Measurements from ENCODE around the gene GALNTL6.

Gene GALNTL6

DNA sequence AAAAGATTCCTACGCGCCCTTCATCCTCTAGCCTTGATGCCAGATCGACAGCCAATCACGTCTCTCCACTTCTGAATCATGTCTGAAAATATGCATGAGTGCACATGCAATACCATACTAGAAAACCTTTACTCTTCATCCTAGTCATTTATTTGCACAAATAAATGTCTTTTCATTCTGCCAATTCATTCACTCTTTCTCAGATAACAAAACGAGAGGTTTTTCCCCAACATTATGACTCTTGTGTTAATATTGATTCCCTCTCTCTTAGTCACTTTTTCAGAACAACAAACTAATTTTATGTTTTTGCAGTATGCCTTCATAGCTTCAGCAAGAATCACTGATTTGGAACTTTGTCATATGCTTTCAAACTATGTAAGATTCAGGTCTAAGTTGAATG is 806.0 kb downstream of the GALNTL6 start:
- H2BK120ac ChIP-seq (ENCODE audit: low read depth, low read length), result no peak overlapping the region
- H4K8ac ChIP-seq (ENCODE audit: low read length), result no peak overlapping the region
- no peak for DNase-seq
- H2AFZ ChIP-seq (ENCODE audit: low read depth, low read length), result no peak overlapping the region
- H3K36me3 ChIP-seq (ENCODE audit: control insufficient read depth in 1 of 2, insufficient read depth in 2 of 2, low read depth in 1 of 2, low read length in 2 of 2), result no peaks in the 10 kb centered on the region
- H2BK15ac ChIP-seq (ENCODE audit: low read depth, poor library complexity, severe bottlenecking), result no peak overlapping the region
- no peak overlapping the region for H3K23ac ChIP-seq (ENCODE audit: low read length in 2 of 2)
- H4K91ac ChIP-seq (ENCODE audit: low read length), result no peak overlapping the region
- no peak overlapping the region for H2BK5ac ChIP-seq (ENCODE audit: low read depth, low read length, poor library complexity, severe bottlenecking)
- H3K9me3 ChIP-seq (ENCODE audit: control insufficient read depth, low read length), result no peaks in the 10 kb centered on the region
- no peak overlapping the region for H3K14ac ChIP-seq (ENCODE audit: low read length in 2 of 2)
- no peaks in the 10 kb centered on the region for H3K79me1 ChIP-seq (replicated peaks; ENCODE audit: low read length, poor library complexity, severe bottlenecking)
- H2BK12ac ChIP-seq (ENCODE audit: low read length in 2 of 2), result no peak overlapping the region
- H3K9ac ChIP-seq (ENCODE audit: low read length), result no peak overlapping the region
- 94% methylated on average over 5 of the region's 5 CpGs for WGBS
- no peak overlapping the region for H3K4me2 ChIP-seq (ENCODE audit: low read length, poor library complexity, severe bottlenecking)
- no peak overlapping the region for H3K4me3 ChIP-seq (ENCODE audit: insufficient read depth in 1 of 2, low read depth in 1 of 2, low read length in 2 of 2)
- no peaks in the 10 kb centered on the region for H3K27me3 ChIP-seq (ENCODE audit: control insufficient read depth in 1 of 2, insufficient read depth in 1 of 2, low read length in 2 of 2)
- H3K4me1 ChIP-seq (ENCODE audit: control insufficient read depth, insufficient read depth, low read depth, low read length), result no peaks in the 10 kb centered on the region
- no peak overlapping the region for H3K18ac ChIP-seq (ENCODE audit: low read depth in 1 of 2, low read length in 2 of 2)
- H2AK5ac ChIP-seq (ENCODE audit: low read length, severe bottlenecking), result no peak overlapping the region
- H3K27ac ChIP-seq (ENCODE audit: low read length, poor library complexity, severe bottlenecking), result no peak overlapping the region
- H3K4ac ChIP-seq (ENCODE audit: low read depth in 1 of 2, low read length in 2 of 2), result no peak overlapping the region

DNA sequence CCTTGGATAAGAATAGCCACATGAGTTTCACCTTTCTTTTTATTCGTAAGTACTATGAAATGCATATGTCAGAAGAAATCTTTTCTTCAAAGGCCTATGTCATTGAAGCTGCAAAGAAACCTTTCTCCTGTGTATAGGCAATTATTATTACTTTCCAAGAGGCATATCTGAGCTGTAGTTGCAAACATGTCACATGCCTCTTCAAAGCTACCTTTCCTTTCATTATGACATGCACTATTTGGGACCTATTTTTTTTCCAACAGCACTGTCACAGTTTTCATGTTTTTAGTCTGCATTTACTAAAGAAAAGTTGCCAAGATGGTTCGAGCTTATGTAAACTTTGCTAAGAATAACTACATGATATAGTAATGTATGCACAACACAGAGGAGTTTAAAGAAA is 806.6 kb downstream of the GALNTL6 start:
- H3K9ac ChIP-seq (ENCODE audit: low read length), result no peak overlapping the region
- H2AFZ ChIP-seq (ENCODE audit: low read depth, low read length), result no peak overlapping the region
- DNase-seq, result no peak
- H4K91ac ChIP-seq (ENCODE audit: low read length), result no peak overlapping the region
- H3K18ac ChIP-seq (ENCODE audit: low read depth in 1 of 2, low read length in 2 of 2), result no peak overlapping the region
- no peak overlapping the region for H2BK15ac ChIP-seq (ENCODE audit: low read depth, poor library complexity, severe bottlenecking)
- no peak overlapping the region for H3K4me3 ChIP-seq (ENCODE audit: insufficient read depth in 1 of 2, low read depth in 1 of 2, low read length in 2 of 2)
- no peaks in the 10 kb centered on the region for H3K9me3 ChIP-seq (ENCODE audit: control insufficient read depth, low read length)
- H2BK5ac ChIP-seq (ENCODE audit: low read depth, low read length, poor library complexity, severe bottlenecking), result no peak overlapping the region
- no peak overlapping the region for H4K8ac ChIP-seq (ENCODE audit: low read length)
- no peak overlapping the region for H3K23ac ChIP-seq (ENCODE audit: low read length in 2 of 2)
- H2BK12ac ChIP-seq (ENCODE audit: low read length in 2 of 2), result no peak overlapping the region
- H3K27me3 ChIP-seq (ENCODE audit: control insufficient read depth in 1 of 2, insufficient read depth in 1 of 2, low read length in 2 of 2), result no peaks in the 10 kb centered on the region
- no peak overlapping the region for H2BK120ac ChIP-seq (ENCODE audit: low read depth, low read length)
- no peaks in the 10 kb centered on the region for H3K79me1 ChIP-seq (replicated peaks; ENCODE audit: low read length, poor library complexity, severe bottlenecking)
- no peak overlapping the region for H2AK5ac ChIP-seq (ENCODE audit: low read length, severe bottlenecking)
- H3K4ac ChIP-seq (ENCODE audit: low read depth in 1 of 2, low read length in 2 of 2), result no peak overlapping the region
- no peak overlapping the region for H3K14ac ChIP-seq (ENCODE audit: low read length in 2 of 2)
- no peaks in the 10 kb centered on the region for H3K4me1 ChIP-seq (ENCODE audit: control insufficient read depth, insufficient read depth, low read depth, low read length)
- no peak overlapping the region for H3K27ac ChIP-seq (ENCODE audit: low read length, poor library complexity, severe bottlenecking)
- H3K36me3 ChIP-seq (ENCODE audit: control insufficient read depth in 1 of 2, insufficient read depth in 2 of 2, low read depth in 1 of 2, low read length in 2 of 2), result no peaks in the 10 kb centered on the region
- H3K4me2 ChIP-seq (ENCODE audit: low read length, poor library complexity, severe bottlenecking), result no peak overlapping the region
- WGBS, result no CpG with 5 or more reads among the region's 2 CpGs

DNA sequence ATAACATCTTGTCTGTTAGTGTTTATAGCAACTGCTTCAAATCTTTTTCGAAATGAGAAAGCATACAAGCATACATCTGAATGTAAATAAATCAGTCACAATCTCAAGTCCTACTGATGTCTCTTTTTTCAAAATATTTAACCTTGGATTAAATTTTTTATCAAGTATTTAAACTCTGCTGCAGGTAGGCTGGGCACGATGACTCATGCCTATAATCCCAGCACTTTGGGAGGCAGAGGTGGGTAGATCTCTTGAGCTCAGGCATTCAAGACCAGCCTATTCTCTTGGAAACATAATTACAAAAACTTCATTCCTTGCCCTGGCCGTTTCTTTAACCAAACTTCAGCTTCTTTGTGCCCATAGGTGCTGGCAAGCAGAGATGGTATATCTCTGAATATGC is 815.1 kb downstream of the GALNTL6 start:
- H2AK5ac ChIP-seq (ENCODE audit: low read length, severe bottlenecking), result no peak overlapping the region
- no peaks in the 10 kb centered on the region for H3K79me1 ChIP-seq (replicated peaks; ENCODE audit: low read length, poor library complexity, severe bottlenecking)
- 75% methylated on average over 2 of the region's 3 CpGs for WGBS
- no peak for DNase-seq
- H4K8ac ChIP-seq (ENCODE audit: low read length), result no peak overlapping the region
- no peak overlapping the region for H2BK12ac ChIP-seq (ENCODE audit: low read length in 2 of 2)
- H3K18ac ChIP-seq (ENCODE audit: low read depth in 1 of 2, low read length in 2 of 2), result no peak overlapping the region
- no peaks in the 10 kb centered on the region for H3K4me1 ChIP-seq (ENCODE audit: control insufficient read depth, insufficient read depth, low read depth, low read length)
- no peak overlapping the region for H2BK5ac ChIP-seq (ENCODE audit: low read depth, low read length, poor library complexity, severe bottlenecking)
- no peaks in the 10 kb centered on the region for H3K27me3 ChIP-seq (ENCODE audit: control insufficient read depth in 1 of 2, insufficient read depth in 1 of 2, low read length in 2 of 2)
- no peak overlapping the region for H2AFZ ChIP-seq (ENCODE audit: low read depth, low read length)
- no peak overlapping the region for H2BK120ac ChIP-seq (ENCODE audit: low read depth, low read length)
- no peak overlapping the region for H3K4me3 ChIP-seq (ENCODE audit: insufficient read depth in 1 of 2, low read depth in 1 of 2, low read length in 2 of 2)
- no peak overlapping the region for H3K23ac ChIP-seq (ENCODE audit: low read length in 2 of 2)
- no peaks in the 10 kb centered on the region for H3K36me3 ChIP-seq (ENCODE audit: control insufficient read depth in 1 of 2, insufficient read depth in 2 of 2, low read depth in 1 of 2, low read length in 2 of 2)
- H3K27ac ChIP-seq (ENCODE audit: low read length, poor library complexity, severe bottlenecking), result no peak overlapping the region
- no peak overlapping the region for H3K9ac ChIP-seq (ENCODE audit: low read length)
- no peak overlapping the region for H3K14ac ChIP-seq (ENCODE audit: low read length in 2 of 2)
- no peak overlapping the region for H3K4ac ChIP-seq (ENCODE audit: low read depth in 1 of 2, low read length in 2 of 2)
- no peak overlapping the region for H3K4me2 ChIP-seq (ENCODE audit: low read length, poor library complexity, severe bottlenecking)
- peaks cover 4% of the 10 kb centered on the region for H3K9me3 ChIP-seq (ENCODE audit: control insufficient read depth, low read length)
- H2BK15ac ChIP-seq (ENCODE audit: low read depth, poor library complexity, severe bottlenecking), result no peak overlapping the region
- no peak overlapping the region for H4K91ac ChIP-seq (ENCODE audit: low read length)

DNA sequence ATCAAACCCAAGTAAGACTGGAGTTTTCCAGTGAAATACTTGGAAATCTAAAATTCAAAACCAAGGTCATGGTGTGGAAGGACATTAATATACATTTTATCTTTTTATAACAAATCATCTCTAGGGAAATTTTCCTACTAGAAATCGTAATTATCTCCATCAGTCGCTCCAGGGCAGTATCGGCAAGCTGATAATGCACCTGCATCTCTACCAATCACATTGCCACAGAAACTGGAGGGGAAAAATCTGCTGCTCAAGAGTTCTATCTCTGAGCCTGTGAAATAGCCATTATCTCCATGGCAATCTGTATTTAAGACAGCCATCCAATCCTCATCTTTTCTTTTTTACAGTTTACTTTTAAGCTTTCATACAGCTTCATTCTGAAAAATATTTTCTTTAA is 817.1 kb downstream of the GALNTL6 start:
- no peak overlapping the region for H3K4me2 ChIP-seq (ENCODE audit: low read length, poor library complexity, severe bottlenecking)
- no peak overlapping the region for H3K4ac ChIP-seq (ENCODE audit: low read depth in 1 of 2, low read length in 2 of 2)
- H3K27ac ChIP-seq (ENCODE audit: low read length, poor library complexity, severe bottlenecking), result no peak overlapping the region
- H2BK5ac ChIP-seq (ENCODE audit: low read depth, low read length, poor library complexity, severe bottlenecking), result no peak overlapping the region
- no peak overlapping the region for H2BK120ac ChIP-seq (ENCODE audit: low read depth, low read length)
- no peak overlapping the region for H3K9ac ChIP-seq (ENCODE audit: low read length)
- DNase-seq, result no peak
- no peaks in the 10 kb centered on the region for H3K4me1 ChIP-seq (ENCODE audit: control insufficient read depth, insufficient read depth, low read depth, low read length)
- H3K36me3 ChIP-seq (ENCODE audit: control insufficient read depth in 1 of 2, insufficient read depth in 2 of 2, low read depth in 1 of 2, low read length in 2 of 2), result no peaks in the 10 kb centered on the region
- 75% methylated on average over 3 of the region's 3 CpGs for whole genome bisulfite sequencing
- no peak overlapping the region for H2AFZ ChIP-seq (ENCODE audit: low read depth, low read length)
- no peak overlapping the region for H4K91ac ChIP-seq (ENCODE audit: low read length)
- no peak overlapping the region for H3K4me3 ChIP-seq (ENCODE audit: insufficient read depth in 1 of 2, low read depth in 1 of 2, low read length in 2 of 2)
- no peak overlapping the region for H3K14ac ChIP-seq (ENCODE audit: low read length in 2 of 2)
- no peaks in the 10 kb centered on the region for H3K79me1 ChIP-seq (replicated peaks; ENCODE audit: low read length, poor library complexity, severe bottlenecking)
- no peaks in the 10 kb centered on the region for H3K27me3 ChIP-seq (ENCODE audit: control insufficient read depth in 1 of 2, insufficient read depth in 1 of 2, low read length in 2 of 2)
- no peak overlapping the region for H3K23ac ChIP-seq (ENCODE audit: low read length in 2 of 2)
- peaks cover 4% of the 10 kb centered on the region for H3K9me3 ChIP-seq (ENCODE audit: control insufficient read depth, low read length)
- H2BK12ac ChIP-seq (ENCODE audit: low read length in 2 of 2), result no peak overlapping the region
- H2BK15ac ChIP-seq (ENCODE audit: low read depth, poor library complexity, severe bottlenecking), result no peak overlapping the region
- no peak overlapping the region for H4K8ac ChIP-seq (ENCODE audit: low read length)
- H2AK5ac ChIP-seq (ENCODE audit: low read length, severe bottlenecking), result no peak overlapping the region
- H3K18ac ChIP-seq (ENCODE audit: low read depth in 1 of 2, low read length in 2 of 2), result no peak overlapping the region
